ENCODE results near the gene NDFIP2. TPM values are rescaled to one million over a fixed set of nuclear protein-coding genes. Genes with fewer than 3 reads are reported as not detected.

The NDFIP2 gene
- total RNA-seq, 1 donor from 2014 or later = 30.0 TPM

DNA sequence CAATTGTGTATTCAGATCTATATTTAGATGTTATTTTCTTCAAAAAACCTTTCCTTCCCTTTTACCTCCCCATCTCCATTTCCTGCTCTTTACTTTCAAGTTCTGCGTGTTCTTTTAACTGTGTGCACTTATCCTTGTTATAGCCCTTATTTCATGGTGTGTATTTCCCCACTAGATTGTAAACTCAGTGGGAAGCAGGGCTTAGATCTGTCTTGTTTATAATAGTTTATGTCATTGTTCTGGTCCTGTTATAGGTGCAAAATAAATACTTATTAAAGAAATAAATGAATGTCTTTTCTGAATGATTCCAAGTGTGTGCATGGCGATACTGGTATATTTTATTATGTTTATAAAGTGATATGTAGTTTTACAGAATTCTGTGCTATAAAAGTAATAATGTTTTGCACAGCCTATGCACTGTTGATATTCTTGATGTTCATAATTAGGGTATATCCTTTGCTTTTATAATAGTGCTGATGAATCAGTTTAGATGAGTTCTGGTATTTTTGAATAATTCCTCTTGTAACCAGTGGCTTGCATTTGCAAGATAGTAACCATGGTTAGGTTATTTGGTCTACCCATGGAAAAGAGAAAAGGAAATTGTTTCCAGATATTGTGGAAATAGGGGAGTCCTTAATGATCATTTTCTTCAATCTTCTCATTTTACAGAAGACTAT, 12.1 kb downstream of the NDFIP2 start:
- Histone ChIP-seq H3K27ac (peak overlapping the region; percentile 54), H3K27me3 (ENCODE audit: low read depth) (no peaks in the 10 kb centered on the region), H3K9me3 (no peaks in the 10 kb centered on the region), H3K36me3 (no peaks in the 10 kb centered on the region), H3K4me3 (no peak overlapping the region), H3K4me1 (peaks cover 30% of the 10 kb centered on the region)
- TF ChIP-seq, protein P1, sequence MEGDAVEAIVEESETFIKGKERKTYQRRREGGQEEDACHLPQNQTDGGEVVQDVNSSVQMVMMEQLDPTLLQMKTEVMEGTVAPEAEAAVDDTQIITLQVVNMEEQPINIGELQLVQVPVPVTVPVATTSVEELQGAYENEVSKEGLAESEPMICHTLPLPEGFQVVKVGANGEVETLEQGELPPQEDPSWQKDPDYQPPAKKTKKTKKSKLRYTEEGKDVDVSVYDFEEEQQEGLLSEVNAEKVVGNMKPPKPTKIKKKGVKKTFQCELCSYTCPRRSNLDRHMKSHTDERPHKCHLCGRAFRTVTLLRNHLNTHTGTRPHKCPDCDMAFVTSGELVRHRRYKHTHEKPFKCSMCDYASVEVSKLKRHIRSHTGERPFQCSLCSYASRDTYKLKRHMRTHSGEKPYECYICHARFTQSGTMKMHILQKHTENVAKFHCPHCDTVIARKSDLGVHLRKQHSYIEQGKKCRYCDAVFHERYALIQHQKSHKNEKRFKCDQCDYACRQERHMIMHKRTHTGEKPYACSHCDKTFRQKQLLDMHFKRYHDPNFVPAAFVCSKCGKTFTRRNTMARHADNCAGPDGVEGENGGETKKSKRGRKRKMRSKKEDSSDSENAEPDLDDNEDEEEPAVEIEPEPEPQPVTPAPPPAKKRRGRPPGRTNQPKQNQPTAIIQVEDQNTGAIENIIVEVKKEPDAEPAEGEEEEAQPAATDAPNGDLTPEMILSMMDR (IDR thresholded peaks at IDR 0.05) = no peak
- intact Hi-C loops (cut with DNase I) = no loop called here
- no peak for ATAC-seq
- DNase-seq = no peak

DNA sequence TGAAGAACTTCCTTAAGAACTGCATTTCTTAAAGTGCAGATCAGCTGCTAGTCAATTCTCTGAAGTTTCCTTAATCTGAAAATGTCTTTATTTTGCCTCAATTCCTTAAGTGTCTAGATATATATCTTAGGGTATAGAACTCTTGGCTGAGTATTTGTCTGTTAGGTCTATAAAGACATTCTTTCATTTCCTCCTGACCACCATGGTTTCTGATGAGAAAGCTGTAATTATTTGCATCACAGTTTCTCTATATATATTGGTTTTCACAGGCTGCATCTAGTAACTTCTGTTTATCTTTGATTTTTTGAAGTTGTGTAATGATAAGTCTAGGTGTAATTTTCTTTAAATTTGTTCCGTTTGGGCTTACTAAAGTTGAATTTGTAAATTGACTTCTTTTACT, 15.2 kb downstream of the NDFIP2 start:
- no peaks in the 10 kb centered on the region for H3K27me3 ChIP-seq (ENCODE audit: low read depth)
- no peak for ATAC-seq
- H3K9me3 ChIP-seq = no peaks in the 10 kb centered on the region
- TF ChIP-seq, protein P1 (IDR thresholded peaks at IDR 0.05) = no peak
- H3K36me3 ChIP-seq = no peaks in the 10 kb centered on the region
- peaks cover 21% of the 10 kb centered on the region for H3K4me1 ChIP-seq
- no peak overlapping the region for H3K4me3 ChIP-seq
- intact Hi-C loops (cut with DNase I) = no loop called here
- no peak for DNase-seq
- no peak overlapping the region for H3K27ac ChIP-seq

DNA sequence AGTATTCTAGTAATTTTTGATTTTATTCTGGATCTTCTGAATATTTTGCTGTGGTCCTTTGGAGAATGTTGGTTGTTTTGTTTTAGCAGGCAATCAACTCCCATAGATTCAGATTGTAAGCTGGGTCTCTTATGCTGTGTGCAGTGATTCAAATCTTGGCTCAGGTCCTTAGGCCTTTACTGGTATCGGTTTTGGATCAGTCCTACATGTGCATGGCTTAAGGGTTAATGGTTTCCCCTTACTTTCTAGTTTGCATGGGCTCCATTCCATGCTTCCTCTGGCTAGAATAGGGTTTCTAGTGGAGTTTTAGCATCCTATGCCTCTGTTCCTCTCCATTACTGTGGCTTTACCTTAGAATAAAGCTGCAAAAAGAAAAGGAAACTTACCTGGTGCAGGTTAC, 16.1 kb downstream of the NDFIP2 start:
- no peak for DNase-seq
- no peak for ATAC-seq
- Histone ChIP-seq H3K9me3 (no peaks in the 10 kb centered on the region), H3K36me3 (no peaks in the 10 kb centered on the region), H3K27me3 (ENCODE audit: low read depth) (no peaks in the 10 kb centered on the region), H3K4me1 (peaks cover 13% of the 10 kb centered on the region), H3K27ac (no peak overlapping the region), H3K4me3 (no peak overlapping the region)
- intact Hi-C loops (cut with DNase I) = no loop called here
- TF ChIP-seq, protein P1 (IDR thresholded peaks at IDR 0.05) = no peak

DNA sequence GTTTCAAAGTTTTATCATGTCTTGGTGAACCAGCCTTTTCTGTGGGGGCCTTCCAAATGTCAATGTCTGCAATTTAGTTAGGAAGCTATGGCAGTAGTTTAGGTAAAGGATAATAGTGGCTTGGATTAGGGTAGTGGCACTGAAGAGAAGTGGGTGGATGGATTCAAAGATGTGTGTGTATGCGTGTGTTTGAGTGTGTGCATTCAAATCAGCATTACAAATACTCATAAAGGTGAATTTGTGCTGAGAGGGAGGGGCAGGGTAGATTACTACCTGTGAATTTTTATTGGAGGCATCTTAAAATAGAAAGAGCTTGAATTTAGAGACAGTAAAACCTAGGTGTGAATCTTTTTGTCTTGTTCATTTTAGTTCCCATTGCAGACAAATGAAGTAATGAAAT, 16.9 kb downstream of the NDFIP2 start:
- H3K27ac ChIP-seq = no peak overlapping the region

DNA sequence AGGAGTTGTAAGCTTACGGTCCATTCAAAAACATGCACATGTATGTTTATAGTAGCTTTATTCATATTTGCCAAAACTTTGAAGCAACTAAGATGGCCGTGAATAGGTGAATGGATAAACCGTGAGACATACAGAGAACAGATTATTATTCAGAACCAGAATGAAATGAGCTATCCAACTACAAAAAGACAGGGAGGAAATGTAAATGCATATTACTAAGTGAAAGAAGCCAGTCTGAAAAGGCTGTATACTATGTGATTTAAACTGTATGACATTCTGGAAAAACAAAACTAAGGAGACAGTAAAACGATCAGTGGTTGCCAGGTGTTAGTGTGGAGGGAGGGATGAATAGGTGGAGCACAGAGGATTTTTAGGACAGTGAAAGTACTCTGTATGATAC, 19.9 kb downstream of the NDFIP2 start:
- ATAC-seq = no peak
- intact Hi-C loops (cut with DNase I) = no loop called here
- TF ChIP-seq, protein P1 (IDR thresholded peaks at IDR 0.05) = no peak

More for the DNA sequence above, 16.9 kb downstream of the NDFIP2 start:
- H3K4me1 ChIP-seq = peaks cover 6% of the 10 kb centered on the region
- TF ChIP-seq, protein P1 (IDR thresholded peaks at IDR 0.05) = no peak
- no peak overlapping the region for H3K4me3 ChIP-seq
- no peaks in the 10 kb centered on the region for H3K27me3 ChIP-seq (ENCODE audit: low read depth)
- ATAC-seq (no peak), DNase-seq (no peak)
- no peaks in the 10 kb centered on the region for H3K36me3 ChIP-seq
- intact Hi-C loops (cut with DNase I) = no loop called here
- no peaks in the 10 kb centered on the region for H3K9me3 ChIP-seq

More for the DNA sequence above, 19.9 kb downstream of the NDFIP2 start:
- Histone ChIP-seq H3K4me1 (no peaks in the 10 kb centered on the region), H3K9me3 (no peaks in the 10 kb centered on the region), H3K27ac (no peak overlapping the region), H3K36me3 (no peaks in the 10 kb centered on the region), H3K27me3 (ENCODE audit: low read depth) (no peaks in the 10 kb centered on the region), H3K4me3 (no peak overlapping the region)
- DNase-seq = no peak

All from lower lobe of right lung (tissue), 2 donors.